ENCODE results near the gene KCNH1. TPM values are rescaled to one million over a fixed set of nuclear protein-coding genes. Genes with fewer than 3 reads are reported as not detected.

KCNH1 gene
- total RNA-seq, 1 donor from 2014 or later: not detected

- H3K4me1 ChIP-seq: no peaks in the 10 kb centered on the region
- no peaks in the 10 kb centered on the region for H3K9me3 ChIP-seq (replicated peaks)
- no peak for TF ChIP-seq CTCF (IDR thresholded peaks at IDR 0.05; ENCODE audit: borderline replicate concordance)
- no peak overlapping the region for H3K27ac ChIP-seq (replicated peaks)
- peaks cover 7% of the 10 kb centered on the region for H3K27me3 ChIP-seq (ENCODE audit: low read depth)
- no peak for DNase-seq
- no peak overlapping the region for H3K4me3 ChIP-seq
- intact Hi-C loops (cut with micrococcal nuclease): no loop called here
- no peaks in the 10 kb centered on the region for H3K36me3 ChIP-seq
These were observed 96.9 kb downstream of the KCNH1 start for GRCh38 chr1:211037095-211037494.

GRCh38 chr1:211036381-211037060 is 97.4 kb downstream of the KCNH1 start:
- no peaks in the 10 kb centered on the region for H3K4me1 ChIP-seq
- intact Hi-C loops (cut with micrococcal nuclease): no loop called here
- no peaks in the 10 kb centered on the region for H3K36me3 ChIP-seq
- peaks cover 2% of the 10 kb centered on the region for H3K27me3 ChIP-seq (ENCODE audit: low read depth)
- H3K4me3 ChIP-seq: no peak overlapping the region
- no peaks in the 10 kb centered on the region for H3K9me3 ChIP-seq (replicated peaks)
- DNase-seq: no peak
- no peak for TF ChIP-seq CTCF (IDR thresholded peaks at IDR 0.05; ENCODE audit: borderline replicate concordance)
- no peak overlapping the region for H3K27ac ChIP-seq (replicated peaks)

- DNase-seq: no peak
- no peak for TF ChIP-seq CTCF (IDR thresholded peaks at IDR 0.05; ENCODE audit: borderline replicate concordance)
- H3K4me3 ChIP-seq: no peak overlapping the region
- no peak overlapping the region for H3K27ac ChIP-seq (replicated peaks)
- no peaks in the 10 kb centered on the region for H3K9me3 ChIP-seq (replicated peaks)
- no peaks in the 10 kb centered on the region for H3K27me3 ChIP-seq (ENCODE audit: low read depth)
- intact Hi-C loops (cut with micrococcal nuclease): no loop called here
- no peaks in the 10 kb centered on the region for H3K36me3 ChIP-seq
- no peaks in the 10 kb centered on the region for H3K4me1 ChIP-seq
These were observed 98.0 kb downstream of the KCNH1 start for GRCh38 chr1:211035821-211036380.

- TF ChIP-seq CTCF (IDR thresholded peaks at IDR 0.05; ENCODE audit: borderline replicate concordance): no peak
- H3K27me3 ChIP-seq (ENCODE audit: low read depth): no peaks in the 10 kb centered on the region
- DNase-seq: no peak
- no peak overlapping the region for H3K4me3 ChIP-seq
- H3K9me3 ChIP-seq (replicated peaks): peaks cover 6% of the 10 kb centered on the region
- no peak overlapping the region for H3K27ac ChIP-seq (replicated peaks)
- H3K4me1 ChIP-seq: no peaks in the 10 kb centered on the region
- intact Hi-C loops (cut with micrococcal nuclease): no loop called here
- no peaks in the 10 kb centered on the region for H3K36me3 ChIP-seq
These were observed 99.9 kb downstream of the KCNH1 start for GRCh38 chr1:211033921-211034525.

GRCh38 chr1:211024901-211025300 is 109.0 kb downstream of the KCNH1 start:
- intact Hi-C loops (cut with micrococcal nuclease): no loop called here
- no peaks in the 10 kb centered on the region for H3K36me3 ChIP-seq
- no peak for DNase-seq

More at GRCh38 chr1:211024901-211025300, 109.0 kb downstream of the KCNH1 start:
- Histone ChIP-seq H3K27me3 (ENCODE audit: low read depth) (no peaks in the 10 kb centered on the region), H3K9me3 (replicated peaks) (peaks cover 12% of the 10 kb centered on the region), H3K4me1 (no peaks in the 10 kb centered on the region), H3K27ac (replicated peaks) (no peak overlapping the region), H3K4me3 (no peak overlapping the region)
- TF ChIP-seq CTCF (IDR thresholded peaks at IDR 0.05; ENCODE audit: borderline replicate concordance): no peak

Data from left ventricle myocardium inferior (tissue), 1 donor.